OCI-LY1 (cell line): ENCODE results near the gene CACNA2D4.

Experiments
- H2AFZ ChIP-seq: fragments of 200-600 bp; sonication (generic), shearing (Covaris generic); 2 replicates; pipeline ENCODE4 v1.6.0; 2014; ENCODE audit warnings: antibody characterized with exemption, mild to moderate bottlenecking, low read length
- H3F3A ChIP-seq: fragments of 200-600 bp; sonication (generic), shearing (Covaris generic); 2 replicates; pipeline ENCODE4 v1.6.0; 2014; ENCODE audit warnings: mild to moderate bottlenecking, antibody characterized with exemption, low read length, moderate library complexity; ENCODE audit not compliant: insufficient read depth
- H3K27ac ChIP-seq: fragments of 200-600 bp; sonication (generic); 2 replicates; pipeline ENCODE4 v1.5.1; 2014; ENCODE audit warnings: low read length, mixed run types, mild to moderate bottlenecking, low read depth; ENCODE audit not compliant: poor library complexity, severe bottlenecking
- H3K27me3 ChIP-seq: fragments of 200-600 bp; sonication (generic); 2 replicates; pipeline ENCODE4 v1.6.0; 2014; ENCODE audit warnings: antibody characterized with exemption, mild to moderate bottlenecking, low read length, moderate library complexity; ENCODE audit not compliant: insufficient read depth
- H3K36me3 ChIP-seq: fragments of 200-600 bp; sonication (generic); 2 replicates; pipeline ENCODE4 v1.6.1; 2014; ENCODE audit warnings: mild to moderate bottlenecking, antibody characterized with exemption, low read length, moderate library complexity, mixed read lengths; ENCODE audit not compliant: insufficient read depth
- H3K4me1 ChIP-seq: fragments of 200-600 bp; sonication (generic); 2 replicates; pipeline ENCODE4 v1.5.1; 2014; ENCODE audit warnings: mild to moderate bottlenecking, low read length, moderate library complexity; ENCODE audit not compliant: insufficient read depth, severe bottlenecking
- H3K4me2 ChIP-seq: fragments of 200-600 bp; sonication (generic), shearing (Covaris generic); 2 replicates; pipeline ENCODE4 v1.6.1; 2014; ENCODE audit warnings: low read length
- H3K4me3 ChIP-seq: fragments of 200-600 bp; sonication (generic); 2 replicates; pipeline ENCODE4 v1.5.1; 2014; ENCODE audit warnings: low read length, low read depth, mild to moderate bottlenecking, mixed read lengths; ENCODE audit not compliant: poor library complexity, severe bottlenecking
- H3K79me2 ChIP-seq: fragments of 200-600 bp; shearing (Covaris generic); 2 replicates; pipeline ENCODE4 v1.6.1; 2016; ENCODE audit warnings: mixed run types, low read length, mixed read lengths; ENCODE audit not compliant: insufficient read depth
- H3K9ac ChIP-seq: fragments of 200-600 bp; sonication (generic), shearing (Covaris generic); 2 replicates; pipeline ENCODE4 v1.6.1; 2014; ENCODE audit warnings: mild to moderate bottlenecking, low read length, mixed read lengths
- H3K9me2 ChIP-seq: fragments of 200-600 bp; sonication (generic), shearing (Covaris generic); 2 replicates; pipeline ENCODE4 v1.6.1; 2014; ENCODE audit warnings: low read depth, mild to moderate bottlenecking, low read length, mixed read lengths
- H3K9me3 ChIP-seq: fragments of 200-600 bp; shearing (Covaris generic); 2 replicates; pipeline ENCODE4 v1.6.1; 2014; ENCODE audit warnings: low read length, mixed read lengths
- H4K20me1 ChIP-seq: fragments of 200-600 bp; sonication (generic), shearing (Covaris generic); 2 replicates; pipeline ENCODE4 v1.6.0; 2016; ENCODE audit warnings: mild to moderate bottlenecking, low read length; ENCODE audit not compliant: insufficient read depth
- EZH2 ChIP-seq: fragments of 200-600 bp; sonication (generic), shearing (Covaris generic); IDR thresholded peaks from 2 replicates; pipeline ENCODE4 v1.8.0; 2017; ENCODE audit warnings: borderline replicate concordance, mixed run types, mild to moderate bottlenecking, antibody characterized with exemption, low read length, moderate library complexity, mixed read lengths
- TF ChIP-seq, protein P1 (sequence below): fragments of 200-600 bp; sonication (generic), shearing (Covaris generic); IDR thresholded peaks from 2 replicates; pipeline ENCODE4 v1.5.1; 2017; ENCODE audit warnings: mild to moderate bottlenecking, antibody characterized with exemption, low read length, moderate library complexity, mixed read lengths

The CACNA2D4 gene

DNA sequence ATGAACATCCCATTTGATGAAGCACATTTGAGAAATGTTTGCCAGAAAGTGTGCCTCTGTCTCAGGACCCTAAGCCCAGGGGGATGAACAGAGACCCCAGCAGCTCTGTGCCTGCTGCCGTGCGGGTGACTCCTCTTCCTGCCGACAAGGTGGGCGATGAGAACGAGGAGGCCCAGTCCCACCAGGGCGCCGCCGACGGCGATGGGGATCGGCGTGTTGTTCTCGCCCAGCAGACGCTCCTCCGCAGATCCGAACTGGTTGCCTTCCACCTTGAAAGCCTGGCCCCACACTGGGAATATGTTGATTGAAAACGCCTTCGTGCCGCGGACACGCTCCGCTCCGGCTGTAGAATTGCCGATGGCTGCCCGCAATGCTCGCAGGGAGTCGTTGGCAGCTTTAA, 54.0 kb downstream of the CACNA2D4 start:
- H3K36me3 ChIP-seq = no peaks in the 10 kb centered on the region
- H3K27ac ChIP-seq = no peak overlapping the region
- H3K27me3 ChIP-seq = peaks cover 8% of the 10 kb centered on the region; the same call in 1 of the 2 replicates
- H3K9me3 ChIP-seq = no peaks in the 10 kb centered on the region
- no peaks in the 10 kb centered on the region for H3K9me2 ChIP-seq
- H3K9ac ChIP-seq = no peak overlapping the region
- H3F3A ChIP-seq = no peaks in the 10 kb centered on the region
- H3K4me2 ChIP-seq = no peak overlapping the region
- no peaks in the 10 kb centered on the region for H3K4me1 ChIP-seq
- no peaks in the 10 kb centered on the region for H3K79me2 ChIP-seq
- H4K20me1 ChIP-seq = no peaks in the 10 kb centered on the region
- H2AFZ ChIP-seq = no peak overlapping the region
- no peak overlapping the region for H3K4me3 ChIP-seq
- TF ChIP-seq, protein P1, sequence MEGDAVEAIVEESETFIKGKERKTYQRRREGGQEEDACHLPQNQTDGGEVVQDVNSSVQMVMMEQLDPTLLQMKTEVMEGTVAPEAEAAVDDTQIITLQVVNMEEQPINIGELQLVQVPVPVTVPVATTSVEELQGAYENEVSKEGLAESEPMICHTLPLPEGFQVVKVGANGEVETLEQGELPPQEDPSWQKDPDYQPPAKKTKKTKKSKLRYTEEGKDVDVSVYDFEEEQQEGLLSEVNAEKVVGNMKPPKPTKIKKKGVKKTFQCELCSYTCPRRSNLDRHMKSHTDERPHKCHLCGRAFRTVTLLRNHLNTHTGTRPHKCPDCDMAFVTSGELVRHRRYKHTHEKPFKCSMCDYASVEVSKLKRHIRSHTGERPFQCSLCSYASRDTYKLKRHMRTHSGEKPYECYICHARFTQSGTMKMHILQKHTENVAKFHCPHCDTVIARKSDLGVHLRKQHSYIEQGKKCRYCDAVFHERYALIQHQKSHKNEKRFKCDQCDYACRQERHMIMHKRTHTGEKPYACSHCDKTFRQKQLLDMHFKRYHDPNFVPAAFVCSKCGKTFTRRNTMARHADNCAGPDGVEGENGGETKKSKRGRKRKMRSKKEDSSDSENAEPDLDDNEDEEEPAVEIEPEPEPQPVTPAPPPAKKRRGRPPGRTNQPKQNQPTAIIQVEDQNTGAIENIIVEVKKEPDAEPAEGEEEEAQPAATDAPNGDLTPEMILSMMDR = no peak
- no peak for TF ChIP-seq EZH2

DNA sequence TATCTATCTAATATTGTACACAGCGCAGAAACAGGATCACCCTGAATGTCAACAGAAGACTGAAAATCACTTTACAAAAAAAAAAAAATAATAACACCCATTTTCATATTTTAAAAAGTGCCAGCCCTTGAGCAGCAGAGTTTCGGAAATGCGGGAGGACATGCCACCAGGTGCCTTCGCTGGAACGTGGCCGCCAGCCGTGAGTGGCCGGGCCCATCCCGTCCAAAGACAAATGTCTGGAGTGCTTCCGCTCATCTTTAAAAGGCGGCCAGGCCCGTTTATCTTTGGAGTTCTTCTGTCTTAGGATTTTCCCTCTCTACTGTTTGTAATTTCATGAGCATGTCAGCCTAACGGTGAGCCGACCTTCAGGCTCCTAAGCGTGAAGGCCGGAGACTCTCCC, 54.6 kb downstream of the CACNA2D4 start:
- Histone ChIP-seq H3K9me2 (no peaks in the 10 kb centered on the region), H3K27me3 (peaks cover 8% of the 10 kb centered on the region; the same call in 1 of the 2 replicates), H3K9ac (no peak overlapping the region), H3K27ac (no peak overlapping the region), H2AFZ (no peak overlapping the region), H3K36me3 (no peaks in the 10 kb centered on the region), H3K4me1 (no peaks in the 10 kb centered on the region), H3K79me2 (no peaks in the 10 kb centered on the region), H3K9me3 (no peaks in the 10 kb centered on the region), H3K4me2 (no peak overlapping the region), H3F3A (no peaks in the 10 kb centered on the region), H4K20me1 (no peaks in the 10 kb centered on the region), H3K4me3 (no peak overlapping the region)
- TF ChIP-seq, protein P1 = no peak
- TF ChIP-seq EZH2 = no peak

DNA sequence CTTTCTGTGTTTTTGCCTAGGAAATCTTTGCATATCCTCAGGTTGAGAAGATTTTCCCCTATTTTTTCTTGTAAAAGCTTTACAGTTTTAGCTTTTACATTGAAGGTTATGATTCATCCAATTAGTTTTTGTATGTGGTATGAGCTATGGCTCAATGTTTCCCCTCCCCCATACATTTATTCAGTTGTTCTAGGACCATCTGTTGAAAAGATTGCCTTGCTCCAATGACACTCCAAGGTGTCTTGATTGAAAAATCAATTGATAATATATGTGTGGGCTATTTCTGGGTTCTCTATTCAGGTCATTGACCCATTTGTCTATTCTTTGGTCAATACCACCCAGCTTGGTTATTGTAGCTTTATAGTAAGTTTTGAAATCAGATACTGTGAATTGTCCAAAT, 55.5 kb downstream of the CACNA2D4 start:
- Histone ChIP-seq H4K20me1 (no peaks in the 10 kb centered on the region), H3K4me3 (no peak overlapping the region), H3K9me3 (no peaks in the 10 kb centered on the region), H3K9me2 (no peaks in the 10 kb centered on the region), H3K27ac (no peak overlapping the region), H3K9ac (no peak overlapping the region), H2AFZ (no peak overlapping the region), H3K4me1 (no peaks in the 10 kb centered on the region), H3K79me2 (no peaks in the 10 kb centered on the region), H3K27me3 (peaks cover 9% of the 10 kb centered on the region; the same call in 1 of the 2 replicates), H3F3A (no peaks in the 10 kb centered on the region), H3K36me3 (no peaks in the 10 kb centered on the region), H3K4me2 (no peak overlapping the region)
- no peak for TF ChIP-seq EZH2
- TF ChIP-seq, protein P1 = no peak
